Cardiac fibroblast (primary cell): ENCODE measurements around the gene ZNF80.

Experiments
- DNase-seq, 2 donors: peaks; one replicate each; pipeline versions ENCODE4 v3.0.0 to v3.0.0-alpha.2; 2010; ENCODE audit warnings: low read depth in 2 of 2
- H3K4me3 ChIP-seq, 2 donors: replicated peaks in 1 of 2; 1 replicate in 1 of 2; 2 replicates in 1 of 2; pipeline ENCODE4 v1.5.1; 2011; ENCODE audit warnings: low read depth in 2 of 2, low read length in 2 of 2, mild to moderate bottlenecking in 2 of 2, moderate library complexity in 1 of 2
- CTCF ChIP-seq: IDR thresholded peaks from one replicate; pipeline ENCODE4 v1.5.1; 2011; ENCODE audit warnings: low read depth, mild to moderate bottlenecking, low read length, inconsistent platforms

The ZNF80 gene

GRCh38 chr3:114214542-114215341, 22.6 kb downstream of the ZNF80 start:
- DNase-seq: no peak

GRCh38 chr3:114213627-114214541, 23.5 kb downstream of the ZNF80 start:
- TF ChIP-seq CTCF: no peak
- peak overlapping the region; percentile 17 to 44 for H3K4me3 ChIP-seq
- peak; percentile 54 to 91 for DNase-seq

More at GRCh38 chr3:114214542-114215341, 22.6 kb downstream of the ZNF80 start:
- H3K4me3 ChIP-seq: peak overlapping the region in 1 of 2 donors; percentile 44
- no peak for TF ChIP-seq CTCF

DNA sequence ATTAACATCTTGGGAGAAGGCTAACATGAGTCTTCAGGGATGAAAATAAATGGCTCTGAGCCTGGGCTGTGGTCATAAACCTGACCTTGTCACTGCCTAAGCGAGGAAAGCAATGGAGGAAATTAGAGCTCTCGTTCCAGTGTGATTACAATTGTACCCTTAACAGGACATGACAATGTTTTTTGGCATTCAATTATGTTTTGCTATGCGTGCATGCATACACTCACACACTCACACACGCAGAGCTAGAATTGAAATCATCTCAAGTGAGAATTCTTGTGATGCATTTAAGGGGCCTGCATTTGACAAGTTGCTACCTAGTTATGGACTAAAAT, 24.1 kb downstream of the ZNF80 start:
- TF ChIP-seq CTCF: no peak
- H3K4me3 ChIP-seq: peak overlapping the region in 1 of 2 donors; percentile 44
- peak; percentile 55 to 84 for DNase-seq

- TF ChIP-seq CTCF: no peak
- H3K4me3 ChIP-seq: no peak overlapping the region
- peak in 1 of 2 donors; percentile 17 for DNase-seq
These were observed 24.7 kb downstream of the ZNF80 start for GRCh38 chr3:114212646-114213045.

- H3K4me3 ChIP-seq: no peak overlapping the region
- TF ChIP-seq CTCF: no peak
- DNase-seq: no peak
These were observed 29.6 kb downstream of the ZNF80 start for GRCh38 chr3:114207768-114208167.

DNA sequence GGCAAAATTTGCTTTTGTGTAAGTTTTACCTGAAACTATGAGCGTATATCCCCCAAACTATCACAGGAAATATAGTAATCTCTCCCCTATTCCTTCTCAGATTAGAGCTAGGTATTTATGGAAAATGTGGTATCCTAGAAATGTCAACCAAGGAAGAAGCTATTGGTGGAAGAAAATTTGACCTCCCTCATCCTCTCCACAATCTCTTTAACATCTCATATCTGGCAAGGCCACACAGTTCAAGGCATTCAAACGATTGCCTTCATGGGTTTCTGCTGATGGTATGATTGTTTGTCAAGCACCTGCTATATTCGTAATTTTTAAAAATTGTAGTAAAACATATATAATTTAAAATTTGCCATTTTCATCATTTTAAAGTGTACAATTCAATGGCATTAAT, 31.0 kb downstream of the ZNF80 start:
- no peak for TF ChIP-seq CTCF
- H3K4me3 ChIP-seq: no peak overlapping the region
- no peak for DNase-seq
